HG02623 (cell line): ENCODE results near the gene GDPD1.
"Not testable (repeated sequence)": the region's sequence is repeated elsewhere in the genome, so short reads cannot be mapped to it uniquely, and the experiment has no call there.

Source experiments
- ATAC-seq: cut with Tn5 transposase; IDR thresholded peaks from one replicate; pipeline ENCODE4 v1.9.1; 2021; ENCODE audit warnings: moderate library complexity; ENCODE audit not compliant: unreplicated experiment

GDPD1 gene

DNA sequence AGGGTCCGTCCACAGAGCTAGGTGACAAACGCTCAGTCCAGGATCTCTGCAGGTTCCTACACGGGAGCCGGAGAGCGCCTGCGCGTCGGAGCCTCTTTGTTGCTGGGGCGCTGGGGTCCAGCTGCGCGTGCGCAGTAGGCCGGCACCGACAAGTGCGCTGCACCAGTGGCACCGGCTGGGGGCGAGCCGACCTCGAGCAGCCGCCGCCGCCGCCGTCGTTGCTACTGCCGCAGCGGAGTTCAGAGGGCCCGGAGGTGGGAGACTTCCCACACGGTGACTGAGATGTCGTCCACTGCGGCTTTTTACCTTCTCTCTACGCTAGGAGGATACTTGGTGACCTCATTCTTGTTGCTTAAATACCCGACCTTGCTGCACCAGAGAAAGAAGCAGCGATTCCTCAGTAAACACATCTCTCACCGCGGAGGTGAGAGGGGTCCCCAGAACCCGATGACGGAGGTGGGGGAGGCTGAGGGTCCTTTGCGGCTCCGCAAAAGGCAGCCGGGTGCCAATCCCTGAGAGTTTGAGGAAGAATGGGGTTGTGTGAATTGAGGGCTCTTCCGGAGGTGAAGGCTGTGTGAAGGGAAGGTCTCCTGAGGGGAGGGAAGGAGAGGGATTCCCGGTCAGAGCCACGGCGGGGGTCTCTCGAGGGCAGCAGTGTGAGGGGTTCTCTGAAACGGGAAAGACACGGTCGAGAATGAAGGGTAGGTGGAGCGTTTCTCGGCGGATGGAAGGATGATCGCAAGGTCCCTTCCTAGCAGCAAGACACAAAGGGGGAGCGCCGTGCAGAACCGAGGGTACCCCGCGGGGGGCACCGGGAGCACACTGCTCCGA is at the start of gene GDPD1:
GDPD1 (plus strand) TSS at position 184 of the 831 bp plus-strand sequence; CDS start at position 283, 99 bp downstream.
- ATAC-seq, result peak; percentile 92

DNA sequence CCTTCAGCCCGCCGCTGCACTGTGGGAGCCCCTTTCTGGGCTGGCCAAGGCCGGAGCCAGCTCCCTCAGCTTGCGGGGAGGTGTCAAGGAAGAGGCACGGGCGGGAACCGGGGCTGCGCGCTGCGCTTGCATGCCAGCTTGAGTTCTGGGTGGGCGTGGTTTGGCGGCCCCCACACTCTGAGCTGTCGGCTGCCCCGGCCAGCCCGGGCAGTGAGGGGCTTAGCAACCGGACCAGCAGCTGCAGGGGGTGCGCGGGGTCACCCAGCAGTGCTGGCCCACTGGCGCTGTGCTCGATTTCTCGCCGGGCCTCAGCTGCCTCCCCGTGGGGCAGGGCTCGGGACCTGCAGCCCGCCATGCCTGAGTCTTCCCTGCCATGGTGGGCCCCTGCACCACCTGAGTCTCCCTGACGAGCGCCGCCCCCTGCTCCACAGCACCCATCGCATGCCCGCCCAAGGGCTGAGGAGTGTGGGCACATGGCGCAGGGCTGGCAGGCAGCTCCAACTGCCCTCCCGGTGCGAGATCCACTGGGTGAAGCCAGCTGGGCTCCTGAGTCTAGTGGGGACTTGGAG is 47.8 kb upstream of the GDPD1 start:
- no peak for ATAC-seq

DNA sequence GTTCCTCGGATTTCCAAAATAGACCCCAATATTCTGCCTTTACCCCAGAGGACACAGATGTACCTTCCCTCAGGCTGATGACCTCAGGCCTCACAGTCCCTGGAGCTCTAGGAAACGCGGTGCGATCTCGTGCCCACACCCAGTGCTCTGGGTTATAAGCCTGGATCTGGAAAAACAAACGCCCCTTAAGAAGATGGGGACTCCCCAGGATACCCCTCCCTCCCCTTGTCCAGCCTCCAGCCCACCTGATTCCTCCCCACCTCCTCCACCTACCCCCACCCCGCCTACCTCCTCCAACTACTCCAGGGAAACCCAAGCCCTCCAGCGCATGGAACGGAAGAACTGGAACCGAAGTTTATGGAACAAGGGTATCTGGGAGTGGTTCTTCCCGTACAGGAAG is 45.6 kb upstream of the GDPD1 start:
- no peak for ATAC-seq

DNA sequence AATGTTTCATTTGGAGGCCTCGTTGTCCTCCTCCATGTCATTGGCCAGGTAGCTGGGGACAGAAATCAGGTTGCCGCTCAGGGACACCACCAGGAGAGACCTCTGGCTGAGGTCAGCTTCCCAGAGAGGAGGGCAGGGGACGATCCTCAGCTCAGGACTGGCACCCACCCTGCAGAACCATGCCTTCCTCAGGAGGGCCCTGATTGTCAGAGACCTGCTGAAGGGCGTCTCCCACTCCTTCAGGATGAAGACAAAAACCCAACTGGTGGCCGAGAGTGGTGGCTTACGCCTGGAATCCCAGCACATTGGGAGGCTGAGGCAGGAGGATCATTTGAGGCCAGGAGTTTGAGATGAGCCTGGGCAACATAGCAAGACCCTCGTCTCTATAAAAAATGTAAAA is 45.2 kb upstream of the GDPD1 start:
- no peak for ATAC-seq

DNA sequence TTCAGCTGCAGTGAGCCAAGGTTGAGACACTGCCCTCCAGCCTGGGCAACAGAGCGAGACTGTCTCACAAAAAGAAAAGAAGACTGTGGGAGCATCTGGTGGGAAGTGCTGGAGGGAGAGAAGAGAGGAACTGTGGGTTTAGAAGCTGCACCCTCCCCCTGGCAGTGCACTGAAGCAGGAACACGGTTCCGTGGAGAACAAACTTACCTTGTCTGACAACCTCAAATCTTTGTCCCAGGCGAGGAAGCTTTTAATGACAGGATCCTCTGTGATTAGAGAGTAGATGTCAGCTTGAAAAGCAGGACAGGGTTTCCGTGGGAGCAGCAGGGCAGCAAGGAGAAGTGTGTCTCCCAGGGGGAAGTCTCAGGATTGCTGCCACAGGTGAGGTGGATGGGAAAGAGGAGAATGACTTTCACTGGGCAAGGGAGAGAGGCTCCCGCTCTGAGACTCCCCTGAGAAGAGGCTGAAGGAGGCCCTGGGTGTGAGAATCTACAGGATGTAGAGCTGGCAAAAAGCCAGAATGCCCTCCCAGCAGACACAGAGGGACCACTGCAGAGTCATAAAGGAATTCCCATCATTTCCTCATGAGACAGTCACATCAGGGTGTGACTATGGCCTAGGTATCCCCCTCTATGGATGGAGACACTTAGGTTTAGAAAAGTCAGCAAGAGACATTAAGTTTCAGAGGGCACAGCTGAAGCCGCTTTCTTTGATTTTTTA is 41.9 kb upstream of the GDPD1 start:
- no peak for ATAC-seq

DNA sequence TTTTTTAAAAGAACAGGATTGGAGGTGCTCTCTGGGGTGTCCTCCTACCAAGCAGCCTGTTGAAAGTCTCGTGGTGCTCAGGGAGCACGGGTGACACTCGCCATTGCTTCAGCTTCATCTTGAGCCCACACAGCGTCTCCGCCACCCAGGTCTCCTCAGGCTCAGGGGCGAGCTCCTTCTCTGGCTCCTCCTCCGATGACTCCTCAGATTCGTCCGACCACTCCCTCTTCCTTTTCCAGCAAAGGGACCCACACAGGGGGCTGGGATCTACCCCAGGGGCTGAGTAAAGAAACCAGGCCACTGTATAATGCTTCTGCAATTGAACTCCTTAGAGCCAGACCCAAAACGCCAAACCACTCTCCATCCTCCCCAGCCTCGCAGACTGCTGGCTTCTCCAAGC is 40.7 kb upstream of the GDPD1 start:
- ATAC-seq, result not testable (repeated sequence)

DNA sequence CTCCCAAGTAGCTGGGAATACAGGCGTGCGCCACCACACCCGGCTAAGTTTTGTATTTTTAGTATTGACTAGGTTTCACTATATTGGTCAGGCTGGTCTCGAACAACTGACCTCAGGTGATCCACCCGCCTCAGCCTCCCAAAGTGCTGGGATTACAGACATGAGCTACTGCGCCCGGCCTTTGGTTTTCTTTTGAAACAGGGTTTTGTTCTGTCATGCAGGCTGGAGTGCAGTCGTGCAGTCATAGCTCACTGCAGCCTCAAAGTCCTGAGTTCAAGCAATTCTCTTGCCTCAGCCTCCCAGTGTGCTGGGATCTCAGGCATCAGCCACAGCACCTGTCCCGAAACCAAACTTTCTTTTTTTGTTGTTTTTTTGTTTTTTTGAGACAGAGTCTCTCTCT is 39.7 kb upstream of the GDPD1 start:
- no peak for ATAC-seq

DNA sequence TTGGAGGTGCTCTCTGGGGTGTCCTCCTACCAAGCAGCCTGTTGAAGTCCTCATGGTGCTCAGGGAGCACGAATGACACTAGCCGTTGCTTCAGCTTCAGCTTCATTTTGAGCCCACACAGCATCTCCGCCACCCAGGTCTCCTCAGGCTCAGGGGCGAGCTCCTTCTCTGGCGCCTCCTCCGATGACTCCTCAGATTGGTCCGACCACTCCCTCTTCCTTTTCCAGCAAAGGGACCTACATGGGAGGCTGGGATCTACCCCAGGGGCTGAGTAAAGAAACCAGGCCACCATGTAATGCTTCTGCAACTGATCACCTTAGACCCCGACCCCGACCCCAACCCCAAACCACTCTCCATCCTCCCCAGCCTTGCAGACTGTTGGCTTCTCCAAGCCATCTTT is 38.8 kb upstream of the GDPD1 start:
- ATAC-seq, result no peak

DNA sequence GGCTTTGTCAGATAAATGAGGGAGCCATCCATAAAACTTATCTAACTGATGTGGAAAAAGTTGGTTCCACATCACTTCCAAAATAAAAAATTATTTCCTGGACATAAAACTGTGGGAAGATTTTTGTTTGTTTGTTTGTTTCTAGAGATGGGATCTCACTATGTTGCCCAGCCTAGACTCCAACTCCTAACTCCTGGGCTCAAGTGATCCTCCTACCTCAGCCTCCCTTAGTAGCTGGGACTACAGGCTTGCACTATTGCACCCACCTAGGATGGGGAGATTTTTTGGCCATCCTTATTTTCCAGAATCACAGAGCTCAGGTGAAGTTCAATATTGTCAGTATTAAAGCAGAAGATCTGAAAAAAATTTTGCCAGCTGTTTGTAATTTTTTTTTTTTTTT is 34.3 kb upstream of the GDPD1 start:
- no peak for ATAC-seq

DNA sequence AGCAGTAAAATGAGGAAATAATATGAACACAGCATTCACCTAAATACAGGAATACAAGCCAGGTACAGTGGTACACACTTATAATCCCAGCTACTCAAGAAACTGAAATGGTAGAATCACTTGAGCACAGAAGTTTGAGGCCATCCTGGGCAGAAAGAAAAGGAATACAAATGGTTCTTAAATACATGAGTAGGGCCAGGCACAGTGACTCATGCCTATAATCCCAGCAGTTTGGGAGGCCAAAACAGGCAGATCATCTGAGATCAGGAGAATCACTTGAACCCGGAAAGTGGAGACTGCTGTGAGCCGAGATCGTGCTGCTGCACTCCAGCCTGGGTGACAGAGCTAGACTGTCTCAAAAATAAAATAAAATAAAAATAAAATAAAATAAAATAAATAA is 33.5 kb upstream of the GDPD1 start:
- ATAC-seq, result no peak

DNA sequence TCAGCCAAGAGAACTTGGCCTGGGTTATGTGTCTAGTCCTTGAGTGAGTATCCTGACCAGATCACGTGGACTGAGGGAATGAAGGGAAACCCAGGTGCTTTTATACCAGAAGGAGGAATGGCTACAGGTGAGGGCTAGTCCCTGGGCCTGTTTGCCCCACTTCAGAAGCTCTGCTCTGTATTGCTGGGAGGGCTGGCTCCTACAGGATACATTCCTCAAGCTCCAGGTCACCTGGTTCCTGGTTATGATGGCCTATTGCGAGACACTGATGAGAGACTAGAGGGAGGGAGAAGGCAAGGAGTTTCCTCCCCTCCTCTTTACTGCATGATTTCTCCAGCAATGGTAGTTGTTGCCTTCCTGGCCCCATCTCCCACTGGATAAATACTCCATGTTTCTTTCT is 29.5 kb upstream of the GDPD1 start:
- no peak for ATAC-seq

DNA sequence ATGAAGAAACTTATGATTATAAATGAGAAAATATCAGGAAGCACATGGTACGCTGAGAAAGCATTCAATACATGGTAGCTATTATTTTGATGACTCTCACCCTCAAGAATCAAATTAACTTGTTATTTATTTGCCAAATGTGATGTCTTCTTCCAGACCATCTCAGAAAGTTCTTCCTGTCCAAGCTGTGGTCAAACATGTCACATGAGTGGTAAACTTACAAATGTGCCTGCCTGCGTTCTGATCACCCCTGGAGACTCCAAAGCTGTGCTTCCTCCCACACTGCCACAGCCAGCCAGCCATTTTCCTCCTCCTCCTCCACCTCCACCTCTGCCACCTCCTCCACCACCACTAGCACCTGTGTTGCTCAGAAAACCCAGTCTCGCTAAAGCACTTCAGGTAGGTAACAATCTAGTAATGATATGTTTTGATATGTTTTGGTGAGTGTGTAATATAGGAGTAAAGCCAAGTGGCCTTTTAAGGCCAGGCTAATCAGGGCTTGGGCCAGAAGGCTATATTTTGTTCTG is 26.9 kb upstream of the GDPD1 start:
- no peak for ATAC-seq

DNA sequence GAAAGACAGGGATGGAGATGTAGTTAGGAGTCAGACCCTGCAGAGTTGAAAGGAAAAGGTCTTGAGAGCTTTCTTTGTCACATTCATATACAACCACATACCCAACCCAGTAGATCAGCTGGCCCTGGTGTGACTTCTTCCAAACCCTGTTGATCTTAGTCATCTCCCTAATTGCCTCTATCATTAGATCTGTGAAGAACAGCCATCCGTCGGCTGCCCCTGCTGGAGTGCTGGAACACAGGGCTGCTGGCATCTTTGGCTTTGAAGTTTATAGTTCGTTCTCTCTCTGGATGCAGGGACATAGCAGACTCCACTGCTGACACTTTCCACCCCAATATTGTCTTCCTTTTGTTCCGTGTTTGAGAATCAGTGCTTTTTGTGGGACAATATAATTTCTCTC is 20.9 kb upstream of the GDPD1 start:
- no peak for ATAC-seq

DNA sequence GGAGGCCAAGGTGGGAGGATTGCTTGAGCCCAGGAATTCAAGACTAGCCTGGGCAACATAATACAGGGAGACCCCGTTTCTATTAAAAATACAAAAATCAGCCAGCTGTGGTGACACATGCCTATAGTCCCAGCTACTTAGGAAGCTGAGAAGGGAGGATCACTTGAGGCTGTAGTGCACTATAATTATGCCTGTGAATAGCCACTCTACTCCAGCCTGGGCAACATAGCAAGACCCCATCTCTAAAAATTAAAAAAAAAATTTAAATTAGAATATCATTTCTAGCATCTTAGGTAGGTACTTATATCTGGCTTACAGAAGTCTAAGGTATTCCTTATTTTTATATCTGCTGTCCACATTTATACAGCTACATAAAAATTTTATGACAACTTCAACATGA is 18.0 kb upstream of the GDPD1 start:
- no peak for ATAC-seq

DNA sequence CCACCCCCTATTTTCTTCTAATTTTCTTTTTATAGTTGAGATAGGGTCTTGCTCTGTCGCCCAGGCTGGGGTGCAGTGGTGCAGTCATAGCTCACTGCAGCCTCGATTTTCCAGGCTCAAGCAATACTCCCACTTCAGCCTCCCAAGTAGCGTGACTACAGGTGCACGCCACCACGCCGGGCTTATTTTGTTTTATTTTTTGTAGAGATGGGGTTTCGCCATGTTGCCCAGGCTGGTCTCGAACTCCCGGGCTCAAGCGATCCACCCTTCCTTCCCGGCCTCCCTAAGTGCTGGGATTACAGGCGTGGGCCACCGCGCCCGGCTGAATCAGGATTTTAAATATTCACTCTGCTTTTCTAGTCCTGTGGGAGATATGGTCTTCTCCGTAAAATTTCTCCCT is 941 bp upstream of the GDPD1 start:
- ATAC-seq, result no peak

DNA sequence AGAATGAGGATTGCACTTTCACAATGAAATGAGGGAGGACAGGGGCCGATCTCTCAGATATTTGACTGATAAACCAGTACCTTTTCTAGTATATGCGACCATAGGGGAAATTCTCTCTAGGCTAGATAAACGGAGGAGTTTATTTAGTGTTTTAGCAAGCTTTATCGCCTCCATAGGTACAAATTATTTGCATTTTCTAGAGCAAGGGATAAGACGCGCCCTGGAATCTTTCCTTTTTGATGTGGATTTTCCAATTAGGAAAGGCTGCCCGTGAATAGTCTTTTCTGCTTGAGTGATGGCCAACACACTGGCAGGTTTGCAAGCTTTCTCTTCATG is 351 bp upstream of the GDPD1 start:
- ATAC-seq, result no peak

DNA sequence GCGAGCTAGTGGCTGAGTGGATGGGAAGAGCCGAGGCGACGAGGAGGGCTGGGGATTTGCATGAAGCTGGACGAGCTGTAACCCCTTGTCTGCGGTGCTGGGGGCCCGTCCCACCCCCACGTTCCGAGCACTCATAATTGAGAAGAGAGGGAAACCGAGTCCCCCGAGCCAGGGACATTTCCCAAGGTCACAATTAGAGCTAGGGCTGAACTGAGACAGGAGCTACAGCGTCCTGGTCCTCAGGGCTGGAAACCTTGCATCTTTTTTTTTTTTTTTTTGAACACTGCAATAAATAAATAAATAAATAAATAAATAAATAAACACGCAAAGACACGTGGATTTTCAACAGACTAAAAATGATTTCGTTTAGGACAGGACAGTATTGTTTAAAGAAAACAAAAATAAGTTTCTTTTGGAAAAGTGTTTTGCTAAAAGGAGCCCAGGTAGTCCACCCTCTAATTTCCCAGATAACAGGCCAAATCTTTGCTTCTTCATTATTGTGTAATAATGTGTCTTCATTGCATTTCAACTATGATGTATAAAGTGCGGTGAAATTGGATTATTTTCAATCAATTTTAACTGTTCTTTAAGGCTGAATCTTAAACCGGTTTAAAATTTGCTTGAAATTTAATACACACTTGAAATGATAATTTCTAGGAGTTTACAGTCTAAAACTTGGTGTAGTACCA is 992 bp downstream of the GDPD1 start:
- no peak for ATAC-seq

DNA sequence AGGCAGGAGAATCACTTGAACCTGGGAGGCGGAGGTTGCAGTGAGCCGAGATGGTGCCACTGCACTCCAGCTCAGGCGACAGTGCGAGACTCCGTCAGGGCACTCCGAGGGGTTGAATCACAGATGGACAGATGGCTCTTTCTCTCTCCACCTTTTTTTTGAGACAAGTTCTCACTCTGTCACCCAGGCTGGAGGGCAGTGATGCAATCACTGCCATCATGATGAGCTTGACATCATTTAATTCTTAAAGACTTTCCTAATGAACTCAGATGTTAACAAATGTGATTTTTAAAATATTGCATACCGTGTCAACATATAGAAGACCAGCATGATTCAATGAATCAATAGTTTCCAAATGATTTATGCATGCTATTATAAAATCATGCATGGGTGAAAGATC is 3.5 kb downstream of the GDPD1 start:
- no peak for ATAC-seq

DNA sequence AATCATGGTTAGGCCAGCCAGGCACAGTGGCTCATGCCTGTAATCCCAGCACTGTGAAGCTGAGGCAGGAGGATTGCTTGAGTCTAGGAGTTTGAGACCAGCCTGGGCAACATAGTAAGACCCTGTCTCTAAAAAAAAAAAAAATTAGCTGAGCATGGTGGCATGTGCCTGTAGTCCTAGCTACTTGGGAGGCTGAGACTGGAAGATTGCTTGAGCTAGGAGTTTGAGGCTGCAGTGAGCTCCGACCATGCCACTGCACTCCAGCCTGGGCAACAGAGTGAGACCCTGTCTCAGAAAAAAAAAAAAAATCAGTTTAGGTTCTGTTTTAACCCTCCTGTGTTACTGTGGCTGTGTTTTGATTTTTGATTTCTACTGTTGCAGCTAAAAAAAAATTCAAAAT is 8.3 kb downstream of the GDPD1 start:
- not testable (repeated sequence) for ATAC-seq

DNA sequence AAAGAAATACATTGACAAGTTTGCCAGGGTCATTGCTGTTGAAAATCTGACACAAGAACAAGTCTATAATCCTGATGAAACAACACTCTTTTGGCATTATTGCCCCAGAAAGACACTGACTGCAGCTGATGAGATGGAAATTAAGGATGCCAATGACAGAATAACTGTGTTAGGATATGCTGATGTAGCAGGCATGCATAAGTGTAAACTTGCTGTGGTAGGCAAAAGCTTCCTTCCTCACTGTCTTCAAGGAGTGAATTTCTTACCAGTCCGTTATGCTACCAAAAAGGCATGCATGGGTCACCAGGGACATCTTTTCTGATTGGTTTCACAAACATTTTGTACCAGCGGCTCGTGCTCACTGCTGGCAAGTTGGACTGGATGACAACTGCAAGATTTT is 10.5 kb downstream of the GDPD1 start:
- no peak for ATAC-seq

DNA sequence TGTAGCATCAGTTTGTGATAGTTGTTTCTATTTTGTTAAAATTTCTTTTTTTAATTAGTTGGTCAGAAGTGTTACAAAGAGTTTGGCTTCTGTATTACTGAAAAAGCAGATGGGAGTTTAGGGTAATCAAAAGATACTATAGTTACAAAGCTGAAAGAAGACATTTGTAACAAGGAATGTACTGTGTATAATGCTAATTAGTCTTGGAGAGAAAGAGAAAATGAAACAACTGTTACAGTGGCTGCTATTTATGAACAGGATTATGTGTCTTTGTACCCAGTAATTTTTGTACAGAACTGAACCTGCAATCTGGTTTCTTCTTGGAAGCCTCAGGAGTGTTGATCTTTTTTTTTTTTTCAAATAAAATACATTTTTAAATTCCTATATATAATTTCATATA is 14.3 kb downstream of the GDPD1 start:
- no peak for ATAC-seq
